ENCODE measurements around the gene TPST2.

DNA sequence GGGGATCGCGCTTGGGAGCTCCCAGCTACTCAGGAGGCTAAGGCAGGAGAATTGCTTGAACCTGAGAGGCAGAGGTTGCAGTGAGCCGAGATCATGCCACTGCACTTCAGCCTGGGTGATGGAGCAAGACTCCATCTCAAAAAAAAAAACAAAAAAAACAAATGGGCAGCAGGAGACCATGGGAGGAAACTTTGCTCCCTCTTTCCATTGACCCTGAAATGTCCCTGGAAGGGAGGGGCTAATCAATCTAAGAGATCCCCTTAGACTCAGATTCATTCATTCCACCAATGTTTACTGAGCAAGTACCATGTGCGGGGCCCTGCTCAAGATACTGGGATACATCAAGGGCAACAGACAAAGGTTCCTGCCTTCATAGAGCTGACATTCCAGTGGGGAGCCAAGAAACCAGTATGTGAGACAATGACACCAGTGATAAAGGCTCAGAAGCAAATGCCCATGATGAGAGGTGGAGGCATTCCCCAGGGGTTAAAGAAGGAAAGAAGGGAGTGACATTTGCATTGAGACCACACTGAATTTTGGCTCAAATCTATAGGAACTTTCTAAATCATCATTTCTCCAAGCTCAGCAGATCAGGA is 39.9 kb downstream of the TPST2 start:
- TF ChIP-seq CTCF (IDR thresholded peaks at IDR 0.05; ENCODE audit: extremely low read depth in 1 of 2, insufficient read depth in 1 of 2, low read depth in 1 of 2, low read length in 2 of 2) (no peak), MAX (IDR thresholded peaks at IDR 0.05; ENCODE audit: insufficient read depth, insufficient read length) (no peak), POLR2A (IDR thresholded peaks at IDR 0.05; ENCODE audit: low read depth, low read length) (no peak), POLR2AphosphoS5 (IDR thresholded peaks at IDR 0.05; ENCODE audit: insufficient read depth, low read depth, low read length) (no peak), EZH2 (IDR thresholded peaks at IDR 0.05; ENCODE audit: borderline replicate concordance, low read depth, low read length, severe bottlenecking) (no peak)
